ENCODE data around the gene TMEM82.

GRCh38 chr1:15764890-15765289 is 22.6 kb downstream of the TMEM82 start:
- TF ChIP-seq, protein P1, sequence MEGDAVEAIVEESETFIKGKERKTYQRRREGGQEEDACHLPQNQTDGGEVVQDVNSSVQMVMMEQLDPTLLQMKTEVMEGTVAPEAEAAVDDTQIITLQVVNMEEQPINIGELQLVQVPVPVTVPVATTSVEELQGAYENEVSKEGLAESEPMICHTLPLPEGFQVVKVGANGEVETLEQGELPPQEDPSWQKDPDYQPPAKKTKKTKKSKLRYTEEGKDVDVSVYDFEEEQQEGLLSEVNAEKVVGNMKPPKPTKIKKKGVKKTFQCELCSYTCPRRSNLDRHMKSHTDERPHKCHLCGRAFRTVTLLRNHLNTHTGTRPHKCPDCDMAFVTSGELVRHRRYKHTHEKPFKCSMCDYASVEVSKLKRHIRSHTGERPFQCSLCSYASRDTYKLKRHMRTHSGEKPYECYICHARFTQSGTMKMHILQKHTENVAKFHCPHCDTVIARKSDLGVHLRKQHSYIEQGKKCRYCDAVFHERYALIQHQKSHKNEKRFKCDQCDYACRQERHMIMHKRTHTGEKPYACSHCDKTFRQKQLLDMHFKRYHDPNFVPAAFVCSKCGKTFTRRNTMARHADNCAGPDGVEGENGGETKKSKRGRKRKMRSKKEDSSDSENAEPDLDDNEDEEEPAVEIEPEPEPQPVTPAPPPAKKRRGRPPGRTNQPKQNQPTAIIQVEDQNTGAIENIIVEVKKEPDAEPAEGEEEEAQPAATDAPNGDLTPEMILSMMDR (IDR thresholded peaks at IDR 0.05 in 8 of 11, conservative IDR thresholded peaks at IDR 0.05 in 3 of 11), result no peak
- TF ChIP-seq POLR2AphosphoS5 (IDR thresholded peaks at IDR 0.05), result no peak
- TF ChIP-seq POLR2A (IDR thresholded peaks at IDR 0.05), result no peak

All from spleen (tissue), 7 donors.